Hematopoietic multipotent progenitor cell treated with erythropoietin and hydrocortisone succinate and interleukin-3 and kit ligand, for 8 days (in vitro differentiated cells): ENCODE data around the gene ASTN2.

ENCODE experiments used
- DNase-seq: peaks from one replicate; pipeline ENCODE4 v3.0.0-alpha.2; 2015

ASTN2 gene

DNA sequence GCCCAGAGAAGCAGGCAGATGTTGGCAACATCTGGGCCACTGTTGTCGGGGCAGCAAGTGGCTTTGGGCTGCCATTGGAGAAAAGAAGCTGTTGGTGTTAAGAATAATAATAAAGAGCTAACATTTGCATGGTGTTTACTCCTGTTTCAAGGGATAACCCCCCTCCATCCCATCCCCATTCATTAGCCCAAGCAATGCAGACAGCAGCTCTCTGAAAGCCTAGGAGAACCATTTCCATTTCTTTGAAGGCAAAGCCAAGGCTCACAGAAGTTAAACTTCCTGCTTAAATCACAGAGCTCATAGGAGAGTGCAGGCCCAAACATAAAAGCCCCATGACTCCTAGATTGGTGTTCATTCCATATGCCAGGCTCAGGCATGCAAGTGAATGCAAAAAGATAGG, 175.4 kb downstream of the ASTN2 start:
- DNase-seq, result no peak

- no peak for DNase-seq
These were observed 180.8 kb downstream of the ASTN2 start for GRCh38 chr9:117234103-117234502.

DNA sequence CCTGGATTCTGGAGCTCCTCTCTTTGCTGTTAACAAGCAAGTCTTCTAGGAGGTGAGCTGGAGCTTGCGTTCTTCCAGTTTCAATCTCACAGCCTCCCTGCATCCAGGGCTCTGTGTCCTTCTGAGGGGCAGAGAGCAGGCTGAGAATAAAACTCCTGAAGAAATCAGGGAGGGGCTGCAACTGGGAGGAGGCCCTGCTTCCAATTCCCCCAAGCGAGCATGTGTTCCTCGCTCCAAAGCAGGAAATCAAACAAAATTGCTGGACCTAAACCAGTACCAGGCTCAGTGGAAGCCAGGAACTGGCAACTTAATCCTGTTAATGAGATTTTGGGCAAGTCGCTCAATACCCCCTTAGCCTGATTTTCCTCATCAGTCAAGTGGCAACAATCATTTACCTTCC, 181.8 kb downstream of the ASTN2 start:
- DNase-seq, result no peak

DNA sequence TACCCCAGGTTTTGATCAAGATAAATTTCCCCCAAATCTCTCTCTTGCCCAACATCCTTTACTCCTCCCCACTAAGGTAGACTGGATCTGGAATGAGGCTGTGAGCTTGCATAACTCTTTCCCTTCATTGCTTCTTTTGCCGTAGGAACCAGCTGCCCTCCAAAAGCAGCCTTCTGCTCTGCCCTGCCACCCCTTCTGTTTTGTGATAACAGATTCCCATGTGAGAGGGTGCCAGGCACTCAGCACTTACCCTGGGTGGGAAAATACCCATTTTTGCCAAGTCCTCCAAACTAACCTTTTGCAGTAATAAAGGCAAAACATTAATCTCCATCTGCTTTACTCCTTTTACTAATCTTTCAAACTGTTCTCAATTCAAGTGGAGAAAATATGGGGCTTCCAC, 182.6 kb downstream of the ASTN2 start:
- no peak for DNase-seq

DNA sequence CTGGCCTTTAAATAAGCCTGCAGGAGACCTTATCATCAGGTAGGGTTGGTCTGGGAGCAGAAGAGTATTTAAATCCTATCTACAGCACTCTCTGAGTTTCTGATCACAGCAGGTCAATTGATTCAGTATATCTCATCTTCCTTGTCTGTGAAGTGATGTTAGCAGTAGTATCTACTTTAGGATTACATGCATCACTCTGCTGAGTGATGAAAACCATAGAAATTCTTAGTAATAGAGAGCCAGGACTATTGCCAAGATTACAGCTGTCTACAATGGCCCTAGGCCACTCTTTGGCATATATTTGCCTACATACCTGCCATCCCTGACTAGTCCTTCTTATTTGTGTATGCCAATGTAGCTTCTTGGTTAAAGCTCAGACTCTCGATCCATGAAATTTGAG, 183.8 kb downstream of the ASTN2 start:
- no peak for DNase-seq

DNA sequence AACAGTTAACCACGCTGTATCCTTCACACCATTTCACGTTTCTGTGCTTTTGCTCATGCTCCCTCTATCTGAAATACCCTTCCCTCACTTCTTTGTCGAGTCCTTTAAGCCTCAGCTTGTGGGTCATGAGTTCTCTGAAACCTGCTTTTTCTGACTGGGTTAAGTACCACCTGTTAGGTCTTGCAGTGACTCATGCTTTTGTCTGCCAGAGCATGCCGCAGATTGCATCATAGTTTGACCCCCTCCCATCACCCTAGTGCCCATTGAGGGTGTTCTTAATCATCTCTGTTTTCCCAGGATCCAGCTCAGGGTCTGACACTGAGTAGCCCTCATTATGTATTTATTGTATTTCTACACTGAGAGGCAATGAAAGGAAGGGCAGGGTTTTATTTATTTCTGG, 190.2 kb downstream of the ASTN2 start:
- DNase-seq, result no peak

DNA sequence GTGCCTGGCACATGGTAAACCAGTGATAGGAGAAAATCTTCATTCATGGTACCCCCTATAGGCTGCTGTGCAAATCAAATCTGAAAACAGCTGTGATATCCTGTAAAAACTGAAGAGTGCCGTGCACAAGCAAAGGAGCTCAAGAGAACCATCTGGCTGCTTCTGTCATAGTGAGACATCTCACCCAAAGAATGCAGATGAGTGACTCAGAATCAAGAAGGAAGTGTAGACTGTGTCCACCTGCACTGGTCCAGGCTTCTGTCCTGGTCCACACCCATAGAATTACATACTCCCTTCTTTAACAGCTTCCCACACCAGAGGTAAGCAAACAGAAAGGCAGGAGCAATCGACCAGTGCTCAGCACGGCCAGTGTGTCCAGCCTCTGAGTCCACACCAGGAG, 195.9 kb downstream of the ASTN2 start:
- DNase-seq, result no peak

DNA sequence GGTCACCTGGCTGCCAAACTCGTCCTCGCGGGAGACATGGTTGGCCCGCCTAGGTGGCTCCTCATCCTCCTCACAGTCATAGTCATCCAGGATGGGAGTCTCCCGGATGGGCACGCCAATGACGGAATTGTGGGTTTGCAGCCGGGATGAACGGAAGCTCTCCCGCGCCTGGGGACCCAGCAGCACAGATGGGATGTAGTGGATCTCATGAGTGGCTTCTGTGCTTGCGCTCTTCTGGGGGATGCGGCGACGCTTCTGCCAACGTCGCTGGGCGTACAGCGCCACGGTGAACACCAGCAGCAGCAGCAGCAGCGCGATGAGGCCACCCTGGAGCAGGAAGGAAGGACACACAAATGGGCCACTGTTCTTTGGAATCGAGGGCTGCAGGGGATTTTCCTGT, 200.4 kb downstream of the ASTN2 start:
- DNase-seq, result no peak

DNA sequence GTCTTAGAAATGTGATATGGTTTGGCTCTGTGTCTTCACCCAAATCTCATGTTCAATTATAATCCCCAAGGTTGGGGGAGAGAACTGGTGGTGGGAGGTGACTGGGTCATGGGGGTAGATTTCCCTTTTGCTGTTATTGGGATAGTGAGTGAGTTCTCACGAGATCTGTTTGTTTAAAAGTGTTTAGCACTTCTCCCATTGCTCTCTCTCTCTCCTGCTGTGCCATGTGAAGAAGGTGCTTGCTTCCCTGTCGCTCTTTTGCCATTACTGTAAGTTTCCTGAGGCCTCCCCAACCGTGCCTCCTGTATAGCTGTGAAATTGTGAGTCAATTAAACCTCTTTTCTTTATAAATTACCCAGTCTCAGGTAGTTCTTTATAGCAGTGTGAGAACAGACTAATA, 203.6 kb downstream of the ASTN2 start:
- DNase-seq, result no peak

GRCh38 chr9:117205806-117206205, 209.1 kb downstream of the ASTN2 start:
- DNase-seq, result no peak

- DNase-seq, result no peak
These were observed 209.9 kb downstream of the ASTN2 start for GRCh38 chr9:117204971-117205370.

- no peak for DNase-seq
These were observed 223.2 kb downstream of the ASTN2 start for GRCh38 chr9:117191504-117192261.

GRCh38 chr9:117189121-117189520, 225.7 kb downstream of the ASTN2 start:
- no peak for DNase-seq

DNA sequence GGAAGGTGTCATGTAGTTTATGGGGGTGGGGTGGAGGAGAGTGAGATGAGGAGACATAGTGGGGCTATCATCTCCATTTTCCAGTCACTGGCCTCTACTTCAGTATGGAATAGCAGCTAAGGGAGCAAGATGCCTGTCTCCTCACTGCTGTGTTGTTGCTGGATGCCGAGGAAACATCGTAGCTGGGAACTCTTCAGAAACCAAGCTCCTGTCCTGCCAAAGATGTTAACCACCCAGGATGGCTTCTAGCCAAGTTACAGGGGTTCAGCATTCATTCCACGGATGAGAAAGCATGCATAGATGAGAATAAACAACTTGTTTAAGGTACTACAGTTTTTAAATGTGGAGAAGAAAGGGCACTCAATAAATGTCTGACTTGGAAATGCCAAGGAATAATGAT, 226.5 kb downstream of the ASTN2 start:
- DNase-seq, result no peak

- no peak for DNase-seq
These were observed 227.4 kb downstream of the ASTN2 start for GRCh38 chr9:117187498-117187897.

- DNase-seq, result no peak
These were observed 230.7 kb downstream of the ASTN2 start for GRCh38 chr9:117184173-117184572.

GRCh38 chr9:117182046-117182445, 232.8 kb downstream of the ASTN2 start:
- DNase-seq, result no peak

- no peak for DNase-seq
These were observed 233.9 kb downstream of the ASTN2 start for GRCh38 chr9:117180896-117181445.

DNA sequence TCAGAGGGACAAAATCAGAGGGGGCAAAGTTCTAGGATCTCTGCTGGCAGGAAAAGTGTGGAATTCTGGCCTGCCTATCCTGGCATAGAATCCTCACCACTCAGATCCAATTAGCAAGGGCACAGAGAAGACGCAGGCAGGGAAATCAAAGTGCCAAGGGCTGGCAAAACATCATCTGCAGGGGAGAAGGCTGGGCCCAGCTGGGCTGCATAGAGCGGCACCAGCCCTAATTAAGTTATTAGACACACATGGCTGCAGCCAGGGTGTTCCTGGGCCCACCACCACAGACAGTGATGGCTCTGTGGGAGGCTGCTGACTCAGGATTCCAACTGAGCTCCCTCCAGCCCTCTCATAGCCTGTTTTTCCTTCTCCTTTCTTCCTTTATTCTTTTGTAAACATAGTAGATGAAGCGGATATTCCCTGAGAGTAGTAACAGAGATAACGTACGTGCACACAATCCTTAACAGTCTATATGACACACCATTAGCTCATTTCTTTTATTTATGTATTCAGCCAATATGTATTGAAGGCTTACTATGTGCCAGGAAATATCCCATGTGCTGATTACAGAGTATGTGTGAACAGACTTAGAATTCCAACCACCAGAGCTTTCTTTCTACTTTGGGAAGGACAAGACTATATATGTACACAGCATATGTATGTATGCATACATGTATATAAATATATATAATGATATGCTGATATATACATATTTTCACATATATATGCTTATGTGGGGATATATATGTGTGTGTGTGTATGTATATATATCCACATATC, 236.1 kb downstream of the ASTN2 start:
- DNase-seq, result no peak

DNA sequence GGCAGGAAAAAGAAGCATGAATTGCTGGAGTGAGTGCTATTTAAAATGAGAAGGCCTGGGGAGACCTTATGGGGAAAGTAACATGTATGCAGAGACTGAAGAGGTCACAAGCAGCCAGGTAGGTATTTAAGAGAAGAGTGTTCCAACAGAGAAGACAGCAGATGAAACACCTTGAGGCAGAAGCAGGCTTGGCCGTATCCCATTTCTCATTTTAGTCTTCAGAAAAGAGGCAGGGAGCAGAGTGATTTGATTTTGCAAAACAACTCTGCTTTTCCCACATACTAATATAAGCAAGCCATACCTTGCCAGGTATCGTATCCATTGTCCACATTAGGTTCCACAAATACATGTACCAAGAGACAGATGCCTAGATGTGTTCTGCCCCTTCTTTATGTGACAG, 244.3 kb downstream of the ASTN2 start:
- no peak for DNase-seq

- DNase-seq, result no peak
These were observed 245.7 kb downstream of the ASTN2 start for GRCh38 chr9:117169089-117169621.

DNA sequence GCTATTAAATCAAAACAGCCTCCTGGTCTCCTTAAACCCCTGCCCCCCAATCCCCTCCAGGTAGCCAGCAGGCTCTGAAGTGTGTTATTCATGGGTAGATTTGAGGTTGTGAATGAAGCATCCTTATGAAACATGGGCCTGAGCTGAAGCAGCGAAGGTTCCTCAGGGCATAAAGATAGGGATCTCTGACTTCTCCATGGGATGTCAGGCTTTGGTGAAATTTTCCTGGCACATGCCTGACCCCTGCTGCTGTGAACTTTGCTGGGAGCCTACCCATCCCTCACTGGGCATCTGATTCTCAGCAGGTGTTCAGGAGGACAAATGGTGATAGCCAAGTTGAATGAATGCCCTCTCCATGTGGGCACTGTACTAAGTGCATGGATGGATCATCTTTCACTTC, 250.3 kb downstream of the ASTN2 start:
- no peak for DNase-seq

DNA sequence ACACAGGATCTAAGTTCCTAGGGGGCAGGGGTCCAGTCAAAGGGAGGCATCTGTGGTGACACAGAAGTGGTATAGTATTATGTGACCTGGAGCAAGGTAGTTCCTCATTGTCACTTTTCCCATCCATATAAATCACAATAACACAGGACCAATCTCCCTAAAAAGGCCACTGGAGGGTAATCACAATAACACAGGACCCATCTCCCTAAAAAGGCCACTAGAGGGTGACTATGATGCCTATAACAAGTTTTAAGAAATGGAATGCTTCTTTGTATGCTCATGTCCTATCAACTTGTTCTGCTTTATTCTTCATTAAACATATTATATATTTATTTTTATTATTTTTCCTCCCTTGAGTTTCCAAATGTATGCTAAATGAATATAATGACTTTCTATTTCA, 254.6 kb downstream of the ASTN2 start:
- no peak for DNase-seq
